Activated T-cell treated with anti-CD3 and anti-CD28 coated beads, Interleukin-2, amount 50 U/mL, for 72 hours (primary cell): Measurements from ENCODE around the gene PPP1R14C. TPM values are rescaled to one million over a fixed set of nuclear protein-coding genes. Genes with fewer than 3 reads are reported as not detected.
A peak's percentile ranks its signal among the peaks of the same experiment; 100 is the strongest.

Experiments used
- ATAC-seq, 2 donors: fragments of 150-1000 bp; cut with Tn5 transposase; replicated peaks in 1 of 2; 2 replicates each; pipeline ENCODE4 v1.10.0; 2021; ENCODE audit warnings: moderate library complexity in 2 of 2, mild to moderate bottlenecking in 1 of 2
- DNase-seq, 2 donors: peaks; one replicate each; pipeline ENCODE4 v3.0.0; 2021 to 2022; ENCODE audit warnings: mixed read lengths in 1 of 2
- H3K27ac Mint-ChIP-seq: one replicate; pipeline ENCODE4 v1.8.0; 2022; ENCODE audit warnings: mild to moderate bottlenecking, moderate library complexity, mixed read lengths
- H3K27me3 Mint-ChIP-seq: one replicate; pipeline ENCODE4 v1.8.0; 2022; ENCODE audit warnings: low read depth, mixed read lengths
- H3K36me3 Mint-ChIP-seq, 2 donors: one replicate each; pipeline ENCODE4 v1.8.0; 2022; ENCODE audit warnings: mixed read lengths in 2 of 2, mild to moderate bottlenecking in 1 of 2; ENCODE audit not compliant: insufficient read depth in 2 of 2
- H3K4me1 Mint-ChIP-seq: one replicate; pipeline ENCODE4 v1.8.0; 2022; ENCODE audit warnings: low read depth, mixed read lengths
- H3K4me3 Mint-ChIP-seq, 2 donors: one replicate each; pipeline ENCODE4 v1.8.0; 2022; ENCODE audit warnings: mild to moderate bottlenecking in 2 of 2, mixed read lengths in 2 of 2, moderate library complexity in 2 of 2
- H3K9me3 Mint-ChIP-seq, 2 donors: one replicate each; pipeline ENCODE4 v1.8.0; 2022; ENCODE audit warnings: mixed read lengths in 2 of 2
- total RNA-seq, 2 donors: library from RNA; stranded (reverse); gene quantifications; one replicate each; pipeline ENCODE4 v1.2.3, GENCODE V29; 2022

PPP1R14C gene
- total RNA-seq, 2 donors from 2014 or later, result 1.8 TPM

DNA sequence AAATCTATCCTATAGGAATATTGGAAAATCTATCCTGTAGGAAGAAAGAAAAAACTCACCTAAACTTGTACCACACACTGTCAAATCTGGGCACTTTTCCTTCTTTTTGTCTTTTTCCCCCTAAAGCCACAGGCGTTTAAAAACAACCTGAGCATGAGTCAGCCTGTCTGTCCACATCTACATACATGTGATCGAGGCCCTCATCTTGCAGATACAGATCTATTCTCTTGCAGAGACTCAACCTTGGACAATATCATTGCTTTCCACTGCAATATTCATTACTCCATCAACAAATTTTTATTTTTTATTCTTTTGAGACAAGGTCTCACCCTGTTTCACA is 130.1 kb downstream of the PPP1R14C start:
- Mint-ChIP-seq H3K36me3 (no peaks in the 10 kb centered on the region), H3K4me1 (peaks cover 9% of the 10 kb centered on the region), H3K27me3 (peaks cover 35% of the 10 kb centered on the region), H3K9me3 (no peaks in the 10 kb centered on the region), H3K4me3 (no peak overlapping the region), H3K27ac (no peak overlapping the region)
- no peak for ATAC-seq
- no peak for DNase-seq

DNA sequence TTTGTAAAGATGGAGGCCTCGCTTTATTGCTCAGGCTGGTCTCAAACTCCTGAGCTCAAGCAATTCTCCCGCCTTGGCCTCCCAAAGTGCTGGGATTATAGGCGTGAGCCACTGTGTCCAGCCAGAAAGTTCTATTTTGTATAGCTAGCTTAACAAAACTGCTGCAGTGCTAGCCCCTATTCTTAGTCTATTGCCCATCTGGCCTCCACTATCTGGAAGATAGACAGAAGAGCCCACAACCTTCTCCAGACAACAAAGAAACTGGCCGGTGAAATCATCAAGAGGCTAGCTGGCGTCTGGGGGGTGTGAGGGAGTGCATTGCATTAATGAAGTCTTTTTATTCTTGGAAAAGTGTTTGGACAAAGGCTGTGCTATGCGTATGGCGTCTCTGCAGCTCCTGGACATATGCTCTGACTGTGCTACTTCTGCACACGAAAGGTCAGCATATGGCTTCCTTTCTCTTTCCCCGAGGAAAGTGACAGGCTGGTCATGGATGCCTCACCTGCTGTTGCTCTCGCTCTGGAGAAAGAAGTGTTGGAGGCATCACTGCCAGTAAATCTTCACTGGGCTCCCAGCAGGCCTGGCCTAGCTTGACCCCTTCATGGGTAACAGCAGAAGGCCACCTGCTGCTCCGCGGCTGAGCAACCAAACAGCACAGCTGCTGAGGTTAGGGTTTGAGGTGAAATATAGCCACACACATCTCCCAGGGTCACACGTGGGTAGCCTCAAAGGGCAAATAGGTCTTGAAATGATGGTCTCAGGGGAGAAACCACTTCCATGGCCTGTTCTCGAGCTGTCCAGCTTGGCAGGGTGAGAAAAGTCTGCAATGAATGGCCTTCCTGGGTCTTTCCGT is 130.8 kb downstream of the PPP1R14C start:
- H3K27me3 Mint-ChIP-seq, result peaks cover 35% of the 10 kb centered on the region
- ATAC-seq (peak; percentile 18 to 36), DNase-seq (no peak)
- H3K4me3 Mint-ChIP-seq, result no peak overlapping the region
- H3K27ac Mint-ChIP-seq, result no peak overlapping the region
- H3K4me1 Mint-ChIP-seq, result peaks cover 9% of the 10 kb centered on the region
- H3K9me3 Mint-ChIP-seq, result no peaks in the 10 kb centered on the region
- no peaks in the 10 kb centered on the region for H3K36me3 Mint-ChIP-seq

DNA sequence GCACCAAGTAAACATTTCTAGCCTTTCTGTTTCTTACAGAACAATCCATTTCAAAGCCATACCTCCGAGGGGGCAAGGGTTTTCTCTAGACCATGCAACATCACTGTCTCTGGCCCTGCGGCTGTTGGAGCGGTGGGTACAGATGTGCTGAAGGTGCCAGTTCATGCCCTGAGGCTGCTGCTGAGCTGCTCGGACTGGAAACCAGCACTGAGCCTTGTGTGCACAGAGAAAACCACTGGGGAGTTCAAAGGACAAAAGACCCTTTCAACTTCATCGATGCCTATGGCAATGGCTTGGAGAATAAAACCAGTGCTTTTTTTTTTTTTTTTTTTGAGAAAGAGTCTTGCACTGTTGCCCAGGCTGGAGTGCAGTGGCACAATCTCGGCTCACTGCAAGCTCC is 132.6 kb downstream of the PPP1R14C start:
- ATAC-seq (no peak), DNase-seq (no peak)
- no peaks in the 10 kb centered on the region for H3K9me3 Mint-ChIP-seq
- H3K27me3 Mint-ChIP-seq, result peaks cover 47% of the 10 kb centered on the region
- H3K4me3 Mint-ChIP-seq, result no peak overlapping the region
- H3K27ac Mint-ChIP-seq, result no peak overlapping the region
- H3K36me3 Mint-ChIP-seq, result no peaks in the 10 kb centered on the region
- H3K4me1 Mint-ChIP-seq, result no peaks in the 10 kb centered on the region

DNA sequence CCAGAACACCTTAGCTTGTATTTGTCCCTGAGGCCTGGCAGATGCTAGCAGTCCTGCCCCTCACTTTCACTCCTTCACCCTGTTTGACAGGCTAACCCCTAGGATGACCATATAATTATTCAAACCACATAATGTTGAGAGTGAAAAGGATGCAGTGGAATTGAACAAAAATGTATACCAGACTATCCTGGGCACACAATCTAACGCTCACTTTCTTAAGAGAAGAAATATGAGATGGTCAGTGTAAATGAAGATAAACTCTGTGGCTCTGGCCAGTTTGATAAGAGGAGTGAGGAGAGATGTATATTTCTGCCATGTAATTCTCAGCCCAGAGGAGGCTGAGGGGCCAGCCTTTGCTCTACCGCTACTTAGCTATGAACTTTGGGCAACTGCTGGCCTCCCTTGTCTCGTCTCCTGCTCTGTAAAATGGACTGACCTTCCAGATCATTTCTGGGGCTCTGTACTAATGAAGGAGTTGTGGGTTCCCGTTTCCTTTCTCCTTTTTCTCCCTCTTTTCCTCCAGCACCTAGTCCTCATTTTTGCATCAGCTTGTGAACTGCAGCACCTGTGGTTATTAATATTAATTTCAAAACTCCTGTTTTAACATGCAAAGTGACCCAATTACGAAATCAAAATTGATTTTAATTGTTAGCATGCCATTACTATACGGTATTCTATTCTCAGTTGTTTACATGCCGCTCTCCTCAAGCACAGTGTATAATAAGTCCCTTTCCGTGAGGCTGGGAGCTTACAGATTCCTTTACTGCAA is 133.5 kb downstream of the PPP1R14C start:
- H3K27me3 Mint-ChIP-seq, result peaks cover 55% of the 10 kb centered on the region
- H3K4me3 Mint-ChIP-seq, result no peak overlapping the region
- H3K9me3 Mint-ChIP-seq, result peaks cover 1% of the 10 kb centered on the region in 2 donors
- H3K36me3 Mint-ChIP-seq, result peaks cover 0 to 1% of the 10 kb centered on the region in 2 donors
- no peak for ATAC-seq
- no peak overlapping the region for H3K27ac Mint-ChIP-seq
- H3K4me1 Mint-ChIP-seq, result no peaks in the 10 kb centered on the region
- no peak for DNase-seq

DNA sequence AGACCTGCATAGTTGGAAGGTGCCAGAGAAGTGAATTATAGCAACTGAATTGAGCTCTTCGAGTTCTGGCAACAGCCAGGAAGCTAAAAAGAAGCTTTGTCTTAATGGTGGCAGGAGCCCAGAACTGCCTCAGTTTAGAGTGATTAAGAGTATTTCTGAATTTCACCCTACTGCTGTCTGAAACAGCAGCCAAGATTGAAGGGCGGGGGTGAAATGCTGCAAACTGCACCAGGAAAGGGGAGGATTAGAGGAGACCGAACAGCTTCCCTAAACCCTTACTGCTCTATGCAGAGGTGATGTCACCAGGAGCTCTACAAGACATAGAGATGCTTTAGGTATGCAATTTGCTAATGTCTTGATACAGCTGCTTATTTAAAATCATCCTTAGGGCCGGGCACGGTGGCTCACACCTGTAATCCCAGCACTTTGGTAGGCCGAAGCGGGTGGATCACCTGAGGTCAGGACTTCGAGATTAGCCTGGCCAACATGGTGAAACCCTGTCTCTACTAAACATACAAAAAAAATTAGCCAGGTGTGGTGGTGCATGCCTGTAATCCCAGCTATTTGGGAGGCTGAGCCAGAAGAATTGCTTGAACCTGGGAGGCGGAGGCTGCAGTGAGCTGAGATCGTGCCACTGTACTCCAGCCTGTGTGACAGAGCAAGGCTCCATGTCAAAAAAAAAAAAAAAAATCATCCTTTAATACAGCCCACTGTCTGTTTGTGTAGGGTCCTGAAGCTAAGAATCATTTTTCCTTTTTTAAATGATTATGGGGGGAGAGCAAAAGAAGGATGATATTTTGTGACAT is 134.3 kb downstream of the PPP1R14C start:
- Mint-ChIP-seq H3K27me3 (peaks cover 62% of the 10 kb centered on the region), H3K27ac (no peak overlapping the region), H3K4me1 (no peaks in the 10 kb centered on the region), H3K9me3 (peaks cover 1% of the 10 kb centered on the region in 2 donors), H3K4me3 (no peak overlapping the region), H3K36me3 (peaks cover 0 to 1% of the 10 kb centered on the region in 2 donors)
- DNase-seq, result no peak
- no peak for ATAC-seq

DNA sequence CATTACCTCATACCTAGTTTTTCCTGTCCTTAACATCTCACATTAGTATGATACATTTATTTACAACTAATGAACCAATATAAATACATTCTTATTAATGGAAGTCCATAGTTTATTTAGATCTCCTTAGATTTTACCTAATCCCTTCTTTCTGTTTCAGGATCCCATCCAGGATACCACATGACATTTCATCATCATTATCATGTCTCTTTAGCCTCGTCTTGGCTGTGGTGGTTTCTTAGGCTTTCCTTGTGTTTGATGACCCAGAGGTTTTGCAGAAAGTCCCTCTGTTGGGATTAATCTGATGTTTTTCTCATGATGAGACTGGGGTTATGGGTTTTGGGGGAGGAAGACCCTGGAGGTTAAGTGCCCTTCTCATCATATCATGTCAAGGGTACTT is 136.7 kb downstream of the PPP1R14C start:
- H3K36me3 Mint-ChIP-seq, result peaks cover 0 to 1% of the 10 kb centered on the region in 2 donors
- no peak overlapping the region for H3K4me3 Mint-ChIP-seq
- H3K27ac Mint-ChIP-seq, result no peak overlapping the region
- DNase-seq (no peak), ATAC-seq (no peak)
- peaks cover 73% of the 10 kb centered on the region for H3K27me3 Mint-ChIP-seq
- peaks cover 1% of the 10 kb centered on the region in 2 donors for H3K9me3 Mint-ChIP-seq
- no peaks in the 10 kb centered on the region for H3K4me1 Mint-ChIP-seq

DNA sequence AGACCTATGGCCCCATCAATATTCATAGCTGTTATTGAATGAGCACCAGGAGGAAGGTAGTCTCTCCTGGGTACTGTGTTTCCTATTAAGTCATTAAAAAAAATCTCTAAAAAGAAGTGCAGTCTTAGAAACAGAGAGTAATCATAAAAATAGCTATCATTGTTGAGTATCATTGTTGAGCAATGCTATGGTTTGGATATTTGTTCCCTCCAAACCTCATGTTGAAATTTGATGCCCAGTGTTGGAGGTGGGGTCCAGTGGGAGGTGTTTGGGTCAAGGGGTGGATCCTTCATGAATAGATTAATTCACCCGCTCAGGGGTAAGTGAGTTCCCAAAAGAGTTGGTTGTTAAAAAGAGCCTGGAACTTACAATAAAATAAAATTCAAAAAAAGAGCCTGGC is 137.9 kb downstream of the PPP1R14C start:
- Mint-ChIP-seq H3K9me3 (peaks cover 1% of the 10 kb centered on the region in 2 donors), H3K27me3 (peaks cover 78% of the 10 kb centered on the region)
- no peak for ATAC-seq

DNA sequence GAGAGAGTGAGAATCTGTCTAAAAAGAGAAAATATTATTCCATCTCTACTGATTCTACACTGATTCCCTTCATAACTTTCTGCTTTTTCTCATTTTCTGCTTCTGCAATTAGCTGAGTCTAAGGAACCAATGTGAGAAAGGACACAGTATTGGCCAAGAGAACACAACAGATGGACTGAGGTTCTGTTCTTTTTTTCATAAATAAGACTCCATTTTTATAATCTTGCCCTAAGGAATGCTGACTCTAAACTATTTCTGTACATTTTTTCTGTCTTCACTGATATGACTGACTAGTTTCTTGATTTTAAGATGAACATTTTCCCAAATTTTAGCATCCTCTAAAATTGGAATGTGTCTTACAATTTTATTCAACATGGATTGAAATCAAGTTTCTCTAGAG is 138.9 kb downstream of the PPP1R14C start:
- DNase-seq, result no peak
- ATAC-seq, result no peak
- H3K4me1 Mint-ChIP-seq, result no peaks in the 10 kb centered on the region
- H3K27me3 Mint-ChIP-seq, result peaks cover 80% of the 10 kb centered on the region
- peaks cover 1% of the 10 kb centered on the region in 2 donors for H3K9me3 Mint-ChIP-seq
- peaks cover 0 to 1% of the 10 kb centered on the region in 2 donors for H3K36me3 Mint-ChIP-seq
- no peak overlapping the region for H3K27ac Mint-ChIP-seq
- H3K4me3 Mint-ChIP-seq, result no peak overlapping the region

More for the DNA sequence above, 137.9 kb downstream of the PPP1R14C start:
- Mint-ChIP-seq H3K27ac (no peak overlapping the region), H3K4me3 (no peak overlapping the region), H3K36me3 (peaks cover 0 to 1% of the 10 kb centered on the region in 2 donors), H3K4me1 (no peaks in the 10 kb centered on the region)
- no peak for DNase-seq

DNA sequence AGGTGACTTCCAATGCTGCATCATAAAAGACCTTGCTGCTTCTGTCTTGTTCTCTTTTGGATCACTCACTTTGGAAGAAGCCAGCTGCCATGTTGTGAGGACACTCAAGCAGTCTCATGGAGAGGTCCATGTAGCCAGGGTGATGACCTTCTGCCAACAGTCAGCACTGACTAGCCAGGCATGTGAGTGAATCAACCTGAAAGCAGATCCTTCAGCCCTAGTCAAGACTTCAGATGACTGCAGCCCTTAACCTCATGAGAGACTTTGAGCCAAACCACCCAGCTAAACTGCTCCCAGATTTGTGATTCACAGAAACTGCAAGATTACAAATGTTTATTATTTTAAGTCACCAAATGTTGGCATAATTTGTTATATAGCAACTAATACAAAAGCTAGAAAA is 140.0 kb downstream of the PPP1R14C start:
- H3K27ac Mint-ChIP-seq, result no peak overlapping the region
- peaks cover 1% of the 10 kb centered on the region in 2 donors for H3K9me3 Mint-ChIP-seq
- peaks cover 76% of the 10 kb centered on the region for H3K27me3 Mint-ChIP-seq

DNA sequence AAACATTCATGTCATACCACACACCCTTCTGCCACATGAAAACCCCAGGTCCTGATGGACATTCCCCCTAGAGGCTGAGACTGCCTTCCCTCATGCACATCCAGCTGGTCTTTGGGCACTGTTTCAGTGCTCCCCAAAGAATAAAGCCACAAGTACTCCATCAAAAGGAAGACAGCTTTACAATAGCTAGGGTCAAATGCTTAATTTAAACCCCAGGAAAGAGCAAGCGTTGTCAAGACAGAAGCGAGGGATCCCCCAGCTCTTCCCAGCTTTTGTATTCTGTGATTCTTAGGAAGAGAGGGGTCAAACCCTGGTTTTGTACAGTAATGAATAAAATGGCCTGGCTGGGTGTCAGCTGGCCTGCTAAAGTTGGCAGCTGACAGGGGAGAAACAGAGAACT is 143.6 kb downstream of the PPP1R14C start:
- no peaks in the 10 kb centered on the region for H3K36me3 Mint-ChIP-seq
- H3K27ac Mint-ChIP-seq, result no peak overlapping the region
- no peak for DNase-seq
- no peak overlapping the region for H3K4me3 Mint-ChIP-seq
- no peaks in the 10 kb centered on the region for H3K9me3 Mint-ChIP-seq
- peaks cover 83% of the 10 kb centered on the region for H3K27me3 Mint-ChIP-seq
- H3K4me1 Mint-ChIP-seq, result no peaks in the 10 kb centered on the region
- ATAC-seq, result no peak

More for the DNA sequence above, 140.0 kb downstream of the PPP1R14C start:
- Mint-ChIP-seq H3K4me3 (no peak overlapping the region), H3K4me1 (no peaks in the 10 kb centered on the region), H3K36me3 (peaks cover 0 to 1% of the 10 kb centered on the region in 2 donors)
- no peak for DNase-seq
- peak in 1 of 2 donors; percentile 35 for ATAC-seq

DNA sequence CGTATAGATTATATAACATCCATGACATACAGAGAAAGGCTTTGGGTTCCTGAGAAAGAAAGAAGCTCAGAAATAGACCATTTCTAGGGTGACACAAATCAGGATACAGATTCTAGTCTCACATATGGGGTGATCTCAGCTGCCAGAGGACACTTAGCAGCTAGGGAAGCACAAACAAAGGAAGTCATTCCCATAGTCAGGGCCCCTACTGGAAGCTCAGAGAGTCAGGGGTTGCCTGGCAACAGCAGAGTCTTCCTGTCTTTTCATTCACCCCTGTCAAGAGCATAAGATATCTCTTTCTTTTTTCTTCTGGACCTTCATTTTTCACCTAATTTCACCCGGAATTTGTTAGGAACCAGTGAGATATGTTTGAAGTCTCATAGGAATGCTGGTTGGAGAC is 144.1 kb downstream of the PPP1R14C start:
- H3K27me3 Mint-ChIP-seq, result peaks cover 79% of the 10 kb centered on the region
- H3K36me3 Mint-ChIP-seq, result peaks cover 0 to under 1% of the 10 kb centered on the region in 2 donors
- H3K4me1 Mint-ChIP-seq, result no peaks in the 10 kb centered on the region
- no peak overlapping the region for H3K4me3 Mint-ChIP-seq
- DNase-seq, result no peak
- no peaks in the 10 kb centered on the region for H3K9me3 Mint-ChIP-seq
- ATAC-seq, result no peak
- H3K27ac Mint-ChIP-seq, result no peak overlapping the region

DNA sequence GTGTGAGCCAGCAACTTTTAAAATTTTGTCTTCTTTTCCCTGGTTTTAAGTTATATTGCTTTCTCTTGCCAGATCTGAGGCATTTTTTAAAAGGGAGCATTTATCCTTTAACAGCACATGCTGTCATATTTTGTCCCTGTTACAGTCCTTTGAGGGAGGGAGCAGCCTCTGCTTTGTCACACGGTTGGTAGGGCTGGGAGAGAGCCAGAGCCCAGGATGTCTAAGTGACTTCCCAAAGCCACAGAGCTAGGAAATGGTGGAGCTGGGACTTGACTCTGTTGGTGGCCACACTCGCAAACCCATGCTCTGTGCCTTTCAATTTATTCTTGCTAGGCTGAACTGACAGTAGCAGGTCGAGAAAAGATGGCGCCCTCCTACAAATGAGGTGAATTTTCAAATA is 145.6 kb downstream of the PPP1R14C start:
- no peak overlapping the region for H3K27ac Mint-ChIP-seq
- H3K36me3 Mint-ChIP-seq, result peaks cover 0 to 3% of the 10 kb centered on the region in 2 donors
- peaks cover 4% of the 10 kb centered on the region for H3K4me1 Mint-ChIP-seq
- peaks cover 64% of the 10 kb centered on the region for H3K27me3 Mint-ChIP-seq
- H3K9me3 Mint-ChIP-seq, result no peaks in the 10 kb centered on the region
- H3K4me3 Mint-ChIP-seq, result no peak overlapping the region
- DNase-seq (no peak), ATAC-seq (no peak)
